Caki2 (cell line): ENCODE data around the gene KCND3. TPM values are rescaled to one million over a fixed set of nuclear protein-coding genes. Genes with fewer than 3 reads are reported as not detected.

Experiments
- DNase-seq: peaks from one replicate; pipeline ENCODE4 v3.0.0-alpha.2; 2015; ENCODE audit warnings: low read depth
- in situ Hi-C: cut with HindIII; loops from 2 replicates; pipeline ENCODE4 v1.10.0; 2016; ENCODE audit warnings: low sequenced_read_pairs, low pct_unique_long_range_greater_than_20kb, mixed read lengths
- total RNA-seq: library from RNA; depleted of rRNA; stranded (reverse); fragments of >200 nt; shearing (Covaris generic); gene quantifications from 2 replicates; pipeline ENCODE4 v1.2.3, GENCODE V29; 2014; ENCODE audit warnings: low replicate concordance; rRNA removed

The KCND3 gene
- total RNA-seq, result not detected in 2 replicates

- DNase-seq, result no peak
- in situ Hi-C loops, result no loop called here
Observed at GRCh38 chr1:111989531-111990025, at the start of gene KCND3. TSS of gene KCND3 (minus strand) at chr1:111989668.

DNA sequence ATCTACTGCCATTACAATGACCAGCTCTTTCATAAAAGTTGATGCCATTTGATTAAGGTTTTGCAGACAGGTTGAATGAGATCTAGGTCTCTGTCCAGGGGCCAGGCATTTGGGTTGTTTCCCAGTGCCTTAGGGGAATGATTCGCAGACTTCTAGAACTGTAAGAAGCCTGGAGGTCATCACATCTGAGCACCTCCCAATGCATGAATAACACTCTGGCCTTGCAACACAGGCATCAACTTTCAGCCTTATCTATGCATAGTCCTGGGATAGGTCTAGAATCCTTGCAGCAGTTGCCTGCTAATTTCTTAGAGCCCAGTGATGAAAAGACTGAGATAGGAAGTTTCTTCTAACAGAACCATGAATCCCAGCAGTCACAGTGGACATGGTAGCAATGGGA is 44.8 kb upstream of the KCND3 start:
- in situ Hi-C loops, result no loop called here
- DNase-seq, result no peak

GRCh38 chr1:112033439-112034120 is 44.1 kb upstream of the KCND3 start:
- in situ Hi-C loops, result no loop called here
- DNase-seq, result no peak

DNA sequence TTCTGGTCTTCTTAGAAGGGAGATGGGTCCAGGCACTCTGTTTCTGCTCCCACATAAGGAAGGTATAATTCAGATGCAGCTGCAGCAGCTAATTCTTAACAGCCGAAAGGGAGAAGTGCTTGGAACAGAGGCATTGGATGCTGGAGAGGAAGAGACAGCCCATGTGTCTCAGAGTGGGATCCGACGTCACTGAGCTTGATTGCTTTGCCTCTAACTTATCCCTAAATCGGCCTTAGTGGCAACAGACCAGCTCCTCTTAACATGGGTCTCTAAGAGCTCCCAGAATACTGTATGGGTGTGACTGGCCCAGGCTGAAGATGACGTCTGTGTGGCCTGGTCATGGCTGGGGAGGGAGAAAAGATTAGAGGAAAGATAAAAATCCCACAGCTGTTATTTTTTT is 40.7 kb upstream of the KCND3 start:
- no peak for DNase-seq
- in situ Hi-C loops, result no loop called here

DNA sequence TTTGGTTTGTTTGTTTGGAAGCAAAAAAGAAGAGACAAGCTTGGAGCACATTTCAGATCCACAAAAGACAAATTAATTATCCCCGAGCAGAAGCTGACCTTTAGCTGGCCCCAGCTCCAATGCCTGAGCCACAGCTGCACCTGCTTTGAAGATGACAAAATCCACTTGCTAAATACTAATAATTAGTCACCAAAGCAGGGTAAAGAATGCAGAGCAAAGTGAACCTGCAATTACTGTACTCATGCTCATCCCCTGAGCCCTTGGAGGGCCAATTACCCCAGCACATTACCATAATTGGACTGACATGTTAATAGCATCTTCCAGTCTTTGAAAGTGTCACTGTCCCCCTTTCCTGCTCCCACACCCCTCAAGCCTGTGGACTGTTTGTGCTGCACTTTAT is 38.2 kb upstream of the KCND3 start:
- in situ Hi-C loops, result no loop called here
- no peak for DNase-seq

DNA sequence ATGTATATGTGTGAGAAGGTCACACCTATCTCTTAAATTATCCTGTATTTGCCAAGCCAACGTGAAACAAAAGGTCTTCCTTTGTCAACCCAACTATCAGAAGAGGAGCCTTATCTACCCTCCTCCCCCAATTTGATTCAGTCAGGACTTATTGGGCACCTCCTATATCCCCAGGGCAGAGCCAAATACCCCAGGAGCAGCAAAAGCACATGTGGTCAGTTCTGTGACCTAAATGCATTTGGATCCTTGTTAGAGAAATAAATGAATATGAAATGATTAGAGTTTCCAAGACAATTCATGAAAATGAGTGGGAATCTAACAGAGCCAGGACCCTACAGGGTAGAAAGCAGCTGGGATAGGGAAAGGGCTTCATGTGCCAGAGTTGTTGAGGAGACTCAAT is 37.0 kb upstream of the KCND3 start:
- no peak for DNase-seq
- in situ Hi-C loops, result no loop called here

GRCh38 chr1:112026016-112026415 is 36.5 kb upstream of the KCND3 start:
- in situ Hi-C loops, result no loop called here
- no peak for DNase-seq

DNA sequence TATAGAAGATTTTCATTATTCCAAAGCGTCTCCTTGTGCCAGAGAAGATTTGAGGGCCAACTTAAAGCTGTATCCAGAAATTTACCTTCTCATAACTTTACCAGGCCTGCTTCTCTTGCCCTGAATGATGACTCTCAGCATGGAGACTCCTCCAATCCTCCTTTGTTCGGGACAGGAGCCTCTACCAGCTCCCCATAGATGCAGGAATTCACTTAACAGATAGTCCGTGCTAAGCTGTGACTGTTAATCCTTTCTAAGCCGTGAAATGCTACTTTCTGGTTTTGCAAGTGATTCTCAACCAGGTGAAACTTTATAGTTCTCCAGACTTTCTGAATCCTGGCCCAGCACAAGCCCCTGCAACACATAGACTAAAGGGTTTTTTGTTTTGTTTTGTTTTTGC is 31.8 kb upstream of the KCND3 start:
- in situ Hi-C loops, result no loop called here
- DNase-seq, result no peak

DNA sequence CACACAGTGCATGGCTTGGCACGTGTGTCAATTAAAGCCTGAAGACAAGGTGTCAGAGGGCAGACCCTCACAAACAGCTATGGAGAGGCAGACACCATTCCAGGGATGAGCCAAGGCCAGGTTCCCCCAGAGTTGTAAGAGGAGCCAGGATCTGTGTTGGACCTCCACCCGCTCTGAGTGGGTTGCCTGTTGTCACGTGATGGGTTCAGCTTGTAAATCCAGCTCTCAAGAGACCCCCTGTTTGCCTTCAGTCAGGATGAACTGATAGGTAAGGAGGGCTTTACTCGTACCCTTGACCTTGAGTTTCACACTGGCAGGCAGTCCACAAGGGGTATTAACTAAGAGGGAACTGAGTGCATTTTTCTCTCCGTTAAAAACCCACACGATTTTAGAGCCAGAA is 27.7 kb upstream of the KCND3 start:
- no peak for DNase-seq
- in situ Hi-C loops, result no loop called here

GRCh38 chr1:112012823-112013222 is 23.4 kb upstream of the KCND3 start:
- DNase-seq, result no peak
- in situ Hi-C loops, result no loop called here

- DNase-seq, result no peak
- in situ Hi-C loops, result no loop called here
Observed at GRCh38 chr1:112011202-112011601, 21.7 kb upstream of the KCND3 start.

DNA sequence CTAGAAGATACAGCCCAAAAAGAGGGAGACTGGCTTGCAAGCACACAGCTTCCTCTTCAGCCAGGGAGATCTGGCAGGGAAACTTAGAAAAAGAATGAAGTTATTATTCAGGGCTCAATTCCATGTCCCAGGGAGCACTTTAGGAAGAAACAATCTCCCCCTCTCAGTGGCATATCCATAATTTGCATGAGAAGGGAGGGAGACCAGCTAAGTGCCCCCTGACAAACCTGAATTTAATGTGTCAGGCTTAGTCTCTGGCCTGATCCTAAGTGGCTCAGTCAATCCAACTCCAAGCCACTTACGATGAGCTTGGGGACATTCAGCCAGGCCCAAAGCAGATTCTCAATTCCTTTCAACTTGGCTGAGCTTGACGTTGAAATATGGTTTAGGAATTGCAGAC is 17.7 kb upstream of the KCND3 start:
- no peak for DNase-seq
- in situ Hi-C loops, result no loop called here

DNA sequence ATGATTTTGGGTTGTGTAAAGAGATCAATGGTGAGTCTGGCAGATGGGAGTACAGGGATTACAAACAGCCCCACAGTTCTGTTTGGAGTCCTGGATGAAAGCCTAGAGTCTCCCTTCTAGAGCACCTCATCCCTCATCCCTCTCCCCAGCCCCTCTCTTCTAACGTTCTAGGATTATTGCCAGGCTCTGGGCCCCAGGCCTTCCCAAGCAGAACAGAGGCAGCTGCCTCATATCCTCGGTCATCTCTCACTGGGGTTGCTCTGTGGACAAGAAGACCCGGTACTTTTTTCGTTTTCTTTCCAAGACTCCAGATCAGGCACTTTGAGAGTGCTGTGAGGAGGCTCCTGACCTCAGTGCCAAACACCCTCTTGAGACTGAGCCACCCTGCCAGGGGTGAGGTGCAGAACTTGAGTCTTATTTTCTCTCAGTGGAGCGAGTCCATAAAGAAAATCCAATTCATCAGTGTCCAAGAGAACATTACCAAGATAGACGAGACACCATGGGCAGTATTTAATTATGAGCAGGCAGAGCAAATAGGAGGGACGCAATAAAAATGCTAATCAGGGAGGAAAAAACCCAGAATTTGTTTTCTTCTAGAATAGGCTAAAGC is 17.1 kb upstream of the KCND3 start:
- no peak for DNase-seq
- in situ Hi-C loops, result no loop called here

- in situ Hi-C loops, result no loop called here
- no peak for DNase-seq
Observed at GRCh38 chr1:112004076-112004475, 14.6 kb upstream of the KCND3 start.

DNA sequence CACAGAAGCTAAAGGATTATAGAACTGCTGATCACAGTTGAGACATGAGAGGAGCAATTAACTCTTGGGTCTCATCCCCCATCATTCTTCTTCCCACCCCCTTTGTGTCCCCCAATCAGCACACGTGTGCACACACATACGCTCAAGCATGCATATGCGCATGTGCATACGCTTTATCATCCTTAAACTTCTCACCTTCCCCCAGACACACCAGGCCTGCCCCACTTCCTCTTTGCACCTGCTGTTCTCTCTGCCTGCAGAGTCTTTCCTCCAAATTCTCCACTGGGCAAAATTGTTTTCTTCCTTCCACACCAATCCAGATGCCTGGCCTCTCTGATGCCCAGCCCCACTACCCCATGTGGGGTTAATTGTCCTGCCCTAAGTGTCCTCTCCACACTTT is 13.0 kb upstream of the KCND3 start:
- in situ Hi-C loops, result no loop called here
- no peak for DNase-seq

GRCh38 chr1:112001436-112001835 is 12.0 kb upstream of the KCND3 start:
- DNase-seq, result no peak
- in situ Hi-C loops, result no loop called here

- DNase-seq, result no peak
- in situ Hi-C loops, result no loop called here
Observed at GRCh38 chr1:112000048-112000447, 10.6 kb upstream of the KCND3 start.

DNA sequence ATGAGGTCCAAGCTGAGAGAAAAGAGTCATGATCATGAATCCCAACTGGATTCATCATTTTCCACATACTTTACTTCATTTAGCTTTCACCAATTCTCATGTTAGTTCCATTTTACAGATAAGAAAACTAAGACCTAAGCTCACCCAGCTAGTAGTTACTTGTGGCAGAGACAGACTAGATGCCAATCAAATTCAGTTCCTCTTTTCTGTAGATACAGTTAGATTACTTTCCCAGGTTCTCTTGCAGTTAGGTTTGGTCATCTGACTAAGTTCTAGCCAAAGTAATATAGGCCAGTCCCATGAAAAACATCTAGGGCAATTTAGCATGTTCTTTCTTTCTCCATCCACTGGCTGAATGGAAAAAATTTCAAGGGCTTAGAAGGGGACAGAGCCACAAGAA is 8.9 kb upstream of the KCND3 start:
- no peak for DNase-seq
- in situ Hi-C loops, result no loop called here

GRCh38 chr1:111992476-111992875 is 3.0 kb upstream of the KCND3 start:
- no peak for DNase-seq
- in situ Hi-C loops, result no loop called here
